SHP77 (cell line): ENCODE results near the gene C12orf60.

ENCODE experiments used
- DNase-seq, 2 experiments: peaks; one replicate each; lab custom pipeline; 2025; lab: John Stamatoyannopoulos, UW

Gene C12orf60

GRCh38 chr12:14836336-14837210, 33.1 kb downstream of the C12orf60 start:
- DNase-seq, result no peak

- no peak for DNase-seq
Observed at GRCh38 chr12:14839262-14839661, 35.8 kb downstream of the C12orf60 start.

GRCh38 chr12:14840616-14841015, 37.1 kb downstream of the C12orf60 start:
- DNase-seq, result peak in 1 of 2 experiments; percentile 17

GRCh38 chr12:14841761-14842160, 38.3 kb downstream of the C12orf60 start:
- no peak for DNase-seq

- DNase-seq, result no peak
Observed at GRCh38 chr12:14842315-14842714, 38.8 kb downstream of the C12orf60 start.

- no peak for DNase-seq
Observed at GRCh38 chr12:14843425-14843887, 40.0 kb downstream of the C12orf60 start, which contains the start of gene ART4. Gene ART4, minus strand, starts transcription at chr12:14843526. Its CDS starts 413 bp downstream, at chr12:14843113.

GRCh38 chr12:14844401-14844800, 40.9 kb downstream of the C12orf60 start:
- DNase-seq, result no peak

GRCh38 chr12:14845350-14845750, 41.9 kb downstream of the C12orf60 start:
- peak; percentile 1 to 3 for DNase-seq

- DNase-seq, result no peak
Observed at GRCh38 chr12:14846042-14846587, 42.6 kb downstream of the C12orf60 start.

GRCh38 chr12:14846876-14847580, 43.6 kb downstream of the C12orf60 start:
- no peak for DNase-seq

GRCh38 chr12:14849661-14850060, 46.2 kb downstream of the C12orf60 start:
- no peak for DNase-seq

- DNase-seq, result no peak
Observed at GRCh38 chr12:14850929-14851663, 47.6 kb downstream of the C12orf60 start.

GRCh38 chr12:14852880-14853279, 49.4 kb downstream of the C12orf60 start:
- no peak for DNase-seq

GRCh38 chr12:14853961-14854360, 50.5 kb downstream of the C12orf60 start:
- no peak for DNase-seq

- no peak for DNase-seq
Observed at GRCh38 chr12:14854586-14855183, 51.2 kb downstream of the C12orf60 start.

- no peak for DNase-seq
Observed at GRCh38 chr12:14858513-14858912, 55.0 kb downstream of the C12orf60 start.

GRCh38 chr12:14860490-14860889, 57.0 kb downstream of the C12orf60 start:
- no peak for DNase-seq

- no peak for DNase-seq
Observed at GRCh38 chr12:14868916-14869506, 65.5 kb downstream of the C12orf60 start.

- no peak for DNase-seq
Observed at GRCh38 chr12:14871247-14871646, 67.8 kb downstream of the C12orf60 start.

GRCh38 chr12:14871886-14872285, 68.4 kb downstream of the C12orf60 start:
- DNase-seq, result no peak
